K562 (cell line): ENCODE measurements around the gene ZNF440. TPM values are rescaled to one million over a fixed set of nuclear protein-coding genes. Genes with fewer than 3 reads are reported as not detected.
"Not testable (repeated sequence)": the region's sequence is repeated elsewhere in the genome, so short reads cannot be mapped to it uniquely, and the experiment has no call there.

Source experiments
- ATAC-seq: fragments of 200-7000 bp; cut with Tn5 transposase; 3 replicates; pipeline ENCODE4 v1.9.1; 2020; ENCODE audit warnings: moderate library complexity
- BruUV-seq: library from RNA; stranded (reverse); fragments of 400-500 nt; replicated peaks from 2 replicates; lab custom pipeline; 2021; lab: Mats Ljungman, UMichigan
- CTCF ChIA-PET: fragments of 300-600 bp; formaldehyde crosslinking; extraction: SDS; loops from one replicate; lab custom pipeline; 2021; ENCODE audit warnings: low intra/inter-chr PET ratio; lab: Yijun Ruan, JAX
- POLR2A ChIA-PET: fragments of 300-600, 350-650 bp; sonication (Branson Sonifier 250); formaldehyde crosslinking; extraction: SDS; loops from one replicate; lab custom pipeline; 2021; ENCODE audit warnings: antibody characterized with exemption, inconsistent platforms; lab: Yijun Ruan, JAX
- DNase-seq, 4 experiments: peaks; one replicate each; pipeline versions ENCODE4 v3.0.0 to v3.0.0-alpha.2; 2011 to 2018; ENCODE audit warnings: low spot score in 3 of 4, mixed read lengths in 3 of 4; ENCODE audit errors: extremely low read depth in 1 of 4
- FAIRE-seq: peaks from 2 replicates; lab custom pipeline; 2011; peaks lifted over from hg19 to GRCh38; lab: Jason Lieb, UNC
- H2AFZ ChIP-seq: 2 replicates; pipeline ENCODE4 v1.6.0; 2011; ENCODE audit warnings: low read depth, low read length, control low read depth, inconsistent platforms
- H3K27ac ChIP-seq: fragments of 200-600 bp; 3 replicates; pipeline ENCODE4 v1.8.0; 2011; ENCODE audit warnings: low read depth, mild to moderate bottlenecking, control low read depth, inconsistent platforms, low read length, moderate library complexity, mixed read lengths; ENCODE audit errors: extremely low read depth
- H3K27me3 ChIP-seq, 2 experiments: fragments of 300-600 bp in 1 of 2; 2 replicates in 1 of 2; 3 replicates in 1 of 2; pipeline versions ENCODE4 v1.6.0 to v1.8.0; 2011; ENCODE audit warnings: inconsistent platforms in 2 of 2, low read length in 2 of 2, mild to moderate bottlenecking in 1 of 2, mixed read lengths in 1 of 2, moderate library complexity in 1 of 2; ENCODE audit not compliant: control insufficient read depth in 2 of 2, insufficient read depth in 2 of 2
- H3K36me3 ChIP-seq: fragments of 300-600 bp; 3 replicates; pipeline ENCODE4 v1.8.0; 2011; ENCODE audit warnings: mild to moderate bottlenecking, low read length, inconsistent platforms; ENCODE audit not compliant: control insufficient read depth, insufficient read depth
- H3K4me1 ChIP-seq, 2 experiments: fragments of 200-600 bp in 1 of 2; replicated peaks in 1 of 2; 2 replicates in 1 of 2; 3 replicates in 1 of 2; pipeline versions ENCODE4 v1.5.1 to v1.8.0; 2011; ENCODE audit warnings: inconsistent platforms in 2 of 2, low read length in 2 of 2, mild to moderate bottlenecking in 1 of 2, mixed read lengths in 1 of 2, moderate library complexity in 1 of 2; ENCODE audit not compliant: control insufficient read depth in 2 of 2, insufficient read depth in 2 of 2
- H3K4me2 ChIP-seq: 2 replicates; pipeline ENCODE4 v1.6.1; 2011; ENCODE audit warnings: low read length, control low read depth, inconsistent platforms, mixed read lengths; ENCODE audit not compliant: insufficient read depth
- H3K4me3 ChIP-seq: fragments of 200-600 bp; sonication (generic), shearing (Covaris generic); 2 replicates; pipeline ENCODE4 v1.5.1; 2016; ENCODE audit warnings: control low read depth, inconsistent platforms
- H3K79me2 ChIP-seq: fragments of 200-600 bp; 3 replicates; pipeline ENCODE4 v1.8.0; 2011; ENCODE audit warnings: low read length, inconsistent platforms; ENCODE audit not compliant: control insufficient read depth, insufficient read depth
- H3K9ac ChIP-seq, 2 experiments: 2 replicates each; pipeline versions ENCODE4 v1.6.0 to v1.6.1; 2011; ENCODE audit warnings: low read depth in 2 of 2, low read length in 2 of 2, control low read depth in 1 of 2, inconsistent platforms in 1 of 2, mild to moderate bottlenecking in 1 of 2, mixed read lengths in 1 of 2; ENCODE audit not compliant: insufficient read depth in 1 of 2
- H3K9me1 ChIP-seq: one replicate; pipeline ENCODE4 v1.6.0; 2011; ENCODE audit warnings: inconsistent platforms, mild to moderate bottlenecking, low read length, moderate library complexity; ENCODE audit not compliant: control insufficient read depth, insufficient read depth
- H3K9me3 ChIP-seq: replicated peaks from 2 replicates; pipeline ENCODE4 v1.5.1; 2011; ENCODE audit warnings: low read depth, low read length, inconsistent platforms; ENCODE audit not compliant: control insufficient read depth, insufficient read depth
- H4K20me1 ChIP-seq: replicated peaks from 2 replicates; pipeline ENCODE4 v1.6.1; 2011; ENCODE audit warnings: low read length, inconsistent platforms, mixed read lengths; ENCODE audit not compliant: control insufficient read depth, insufficient read depth
- CTCF ChIP-seq, 3 experiments: IDR thresholded peaks in 2 of 3; conservative IDR thresholded peaks in 1 of 3; 2 replicates each; pipeline ENCODE4 v1.5.1; 2011 to 2012; ENCODE audit warnings: low read length in 3 of 3, mild to moderate bottlenecking in 3 of 3, control low read depth in 2 of 3, improper control_type of control experiment in 1 of 3, inconsistent platforms in 1 of 3, low read depth in 1 of 3, mixed read lengths in 1 of 3, moderate library complexity in 1 of 3; ENCODE audit not compliant: insufficient read depth in 2 of 3
- MAFF ChIP-seq: IDR thresholded peaks from 2 replicates; pipeline ENCODE4 v1.6.1; 2012; ENCODE audit warnings: low read length, improper control_type of control experiment
- MECOM ChIP-seq: fragments of 250-450 bp; sonication (Bioruptor Pico); IDR thresholded peaks from 2 replicates; pipeline ENCODE4 v1.8.0; 2022; ENCODE audit warnings: inconsistent platforms
- RAD21 ChIP-seq, 2 experiments: fragments of 250-450 bp in 1 of 2; fragments of 450-650 bp in 1 of 2; sonication (Bioruptor Pico) in 1 of 2; formaldehyde crosslinking in 1 of 2; IDR thresholded peaks in 1 of 2; conservative IDR thresholded peaks in 1 of 2; 2 replicates each; pipeline versions ENCODE4 v1.4.0 to v1.8.0; 2020 to 2022; ENCODE audit warnings: mild to moderate bottlenecking in 2 of 2, moderate library complexity in 1 of 2
- RBM22 ChIP-seq: fragments of 200-400 bp; formaldehyde crosslinking; IDR thresholded peaks from 2 replicates; pipeline ENCODE4 v1.6.1; 2018; ENCODE audit warnings: low read length, low read depth; ENCODE audit not compliant: poor library complexity, severe bottlenecking
- SMAD4 ChIP-seq: fragments of 250-450 bp; sonication (Bioruptor Pico); conservative IDR thresholded peaks from 2 replicates; pipeline ENCODE4 v1.8.0; 2021; ENCODE audit warnings: inconsistent platforms, mild to moderate bottlenecking, moderate library complexity
- SNRNP70 ChIP-seq: fragments of 200-400 bp; formaldehyde crosslinking; optimal IDR thresholded peaks from 2 replicates; pipeline ENCODE3; 2017; ENCODE audit warnings: low read depth, low read length
- XRCC5 ChIP-seq: fragments of 200-400 bp; formaldehyde crosslinking; IDR thresholded peaks from 2 replicates; pipeline ENCODE4 v1.6.1; 2017; ENCODE audit warnings: low read depth, mild to moderate bottlenecking, low read length
- ZNF561 ChIP-seq: fragments of 450-650 bp; formaldehyde crosslinking; conservative IDR thresholded peaks from 2 replicates; pipeline ENCODE4 v1.4.0; 2020; ENCODE audit warnings: mild to moderate bottlenecking, moderate library complexity
- WGBS: fragments of 100-300 bp; shearing (Covaris generic); methylation state at CpG from one replicate; pipeline ENCODE4 v1.1.6; 2016; ENCODE audit warnings: low coverage, mixed read lengths; ENCODE audit not compliant: insufficient coverage; ENCODE audit errors: missing lambda C conversion rate; 5-methylcytosine and 5-hydroxymethylcytosine counted together
- in situ Hi-C: fragments of 300-500 bp; cut with MboI; formaldehyde crosslinking; loops from 4 replicates; pipeline ENCODE4 v1.15.0; 2018; ENCODE audit warnings: inconsistent platforms, mixed read lengths
- intact Hi-C: fragments of 100-400 bp; cut with micrococcal nuclease; formaldehyde crosslinking; loops from 2 replicates; pipeline ENCODE4 v1.14.2; 2022
- polyA plus RNA-seq, 8 experiments: library from polyadenylated mRNA; depleted of rRNA in 4 of 8; stranded (reverse) in 5 of 8; unstranded in 3 of 8; fragments of >200 nt; fragmentation: Nextera tagmentation in 2 of 8; fragmentation: Illumina TruSeq in 1 of 8; extraction: Ambion mirVana in 2 of 8; extraction: Trizol in 1 of 8; gene quantifications; 2 replicates each; pipeline versions ENCODE4 v1.2.1 to v1.2.3, GENCODE V29; 2011 to 2014; ENCODE audit warnings: inconsistent platforms in 1 of 8, missing spikeins in 1 of 8
- total RNA-seq, 7 experiments: library from RNA; depleted of rRNA in 6 of 7; stranded (reverse); fragments of >200 nt in 6 of 7; fragmentation: Illumina TruSeq in 2 of 7; extraction: Trizol in 2 of 7; gene quantifications; 2 replicates each; pipeline versions ENCODE4 v1.2.1 to v1.2.3, GENCODE V29; 2011 to 2021; ENCODE audit warnings: low replicate concordance in 1 of 7
- TF ChIP-seq, protein P1 (sequence below), 2 experiments: IDR thresholded peaks; 2 replicates each; pipeline ENCODE4 v1.6.1; 2011; ENCODE audit warnings: borderline replicate concordance in 1 of 2, control low read depth in 1 of 2, low read depth in 1 of 2, low read length in 1 of 2, mild to moderate bottlenecking in 1 of 2, mixed read lengths in 1 of 2, moderate library complexity in 1 of 2; ENCODE audit not compliant: insufficient read depth in 1 of 2, insufficient read length in 1 of 2, poor library complexity in 1 of 2, severe bottlenecking in 1 of 2; ENCODE audit errors: extremely low read depth in 1 of 2
- TF ChIP-seq, protein P2 (sequence below): fragments of 250-450 bp; sonication (Bioruptor Pico); IDR thresholded peaks from 2 replicates; pipeline ENCODE4 v1.8.0; 2021; ENCODE audit warnings: moderate library complexity, mild to moderate bottlenecking, inconsistent platforms

ZNF440 gene
- total and polyA plus RNA-seq, 9 of the 15 experiments (the other 6 are each of a cell fraction or from before 2014, with no cell fraction given) = 5.9 to 32.6 (median 13.4) TPM

- CTCF ChIA-PET, H3K9me1 ChIP-seq, H3K4me1 ChIP-seq, H4K20me1 ChIP-seq, H3K9me3 ChIP-seq, in situ Hi-C loops, H3K9ac ChIP-seq, H3K36me3 ChIP-seq, H3K27ac ChIP-seq, H3K27me3 ChIP-seq, BruUV-seq, H3K79me2 ChIP-seq, H3K4me3 ChIP-seq, H3K4me2 ChIP-seq, intact Hi-C loops, DNase-seq: not testable (repeated sequence)
- TF ChIP-seq CTCF (IDR thresholded peaks at IDR 0.05 in 2 of 3, conservative IDR thresholded peaks at IDR 0.05 in 1 of 3; ENCODE audit: insufficient read depth in 2 of 3, low read depth in 1 of 3, low read length in 3 of 3) = 0 out of 6 replicates have a peak, but pooled peaks of 2 of the 3 experiments have one; percentile 5 to 23
- ATAC-seq (peak; percentile 78), FAIRE-seq (peak; percentile 63)
- peak overlapping the region; percentile 32; the same call in 1 of the 2 replicates for H2AFZ ChIP-seq
- POLR2A ChIA-PET = interaction anchor here (0.9 to 1.1 kb wide), 2 partner anchors 9 to 32 kb away, joined by 4 to 5 read pairs; no protein-coding TSS in a partner anchor
- WGBS = 12% methylated on average over 6 of the region's 6 CpGs
Measured at GRCh38 chr19:11847615-11848014, 33.5 kb downstream of the ZNF440 start.

GRCh38 chr19:11848200-11848593 is 34.1 kb downstream of the ZNF440 start:
- POLR2A ChIA-PET = interaction anchor here (0.9 to 1.1 kb wide), 2 partner anchors 9 to 33 kb away, joined by 4 to 5 read pairs; no protein-coding TSS in a partner anchor
- 32% methylated on average over 10 of the region's 11 CpGs for WGBS

More at GRCh38 chr19:11848200-11848593, 34.1 kb downstream of the ZNF440 start:
- intact Hi-C loops (no loop called here), in situ Hi-C loops (no loop called here)
- no peak for DNase-seq
- TF ChIP-seq MAFF (no peak), SMAD4 (CRISPR knock-in tag) (no peak), ZNF561 (no peak), XRCC5 (no peak), SNRNP70 (no peak), MECOM (CRISPR knock-in tag) (no peak), RAD21 (CRISPR knock-in tag; conservative IDR thresholded peaks at IDR 0.05 in 1 of 2, IDR thresholded peaks at IDR 0.05 in 1 of 2) (no peak), RBM22 (no peak)
- TF ChIP-seq, protein P1, sequence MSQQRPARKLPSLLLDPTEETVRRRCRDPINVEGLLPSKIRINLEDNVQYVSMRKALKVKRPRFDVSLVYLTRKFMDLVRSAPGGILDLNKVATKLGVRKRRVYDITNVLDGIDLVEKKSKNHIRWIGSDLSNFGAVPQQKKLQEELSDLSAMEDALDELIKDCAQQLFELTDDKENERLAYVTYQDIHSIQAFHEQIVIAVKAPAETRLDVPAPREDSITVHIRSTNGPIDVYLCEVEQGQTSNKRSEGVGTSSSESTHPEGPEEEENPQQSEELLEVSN (IDR thresholded peaks at IDR 0.05; ENCODE audit: borderline replicate concordance in 1 of 2, extremely low read depth in 1 of 2, insufficient read depth in 1 of 2, insufficient read length in 1 of 2, low read depth in 1 of 2, low read length in 1 of 2, poor library complexity in 1 of 2, severe bottlenecking in 1 of 2) = no peak
- TF ChIP-seq, protein P2, sequence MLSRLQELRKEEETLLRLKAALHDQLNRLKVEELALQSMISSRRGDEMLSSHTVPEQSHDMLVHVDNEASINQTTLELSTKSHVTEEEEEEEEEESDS = no peak
- Histone ChIP-seq H3K27me3 (no peaks in the 10 kb centered on the region), H4K20me1 (no peaks in the 10 kb centered on the region), H3K27ac (no peak overlapping the region), H3K4me1 (peaks cover 7 to 9% of the 10 kb centered on the region in 2 experiments; a peak in 4 of 5 replicates), H3K9me1 (no peaks in the 10 kb centered on the region), H3K9me3 (no peaks in the 10 kb centered on the region), H3K9ac (no peak overlapping the region), H3K4me3 (no peak overlapping the region), H2AFZ (peak overlapping the region; percentile 50; the same call in 1 of the 2 replicates), H3K4me2 (no peak overlapping the region), H3K36me3 (no peaks in the 10 kb centered on the region), H3K79me2 (no peaks in the 10 kb centered on the region)
- CTCF ChIA-PET = no interaction called here
- BruUV-seq = no TSS peak
- ATAC-seq = no peak
- FAIRE-seq = no peak
